Right atrium auricular region (tissue), 2 donors: ENCODE measurements around the gene WDR87. TPM values are rescaled to one million over a fixed set of nuclear protein-coding genes. Genes with fewer than 3 reads are reported as not detected.

Source experiments
- DNase-seq: peaks from one replicate; pipeline ENCODE4 v3.0.0-alpha.2; 2019; ENCODE audit warnings: low spot score
- H3K27ac ChIP-seq, 2 donors: fragments of 200-600 bp; sonication (generic); 1 replicate in 1 of 2; 2 replicates in 1 of 2; pipeline ENCODE4 v1.5.1; 2016 to 2019
- H3K27me3 ChIP-seq, 2 donors: fragments of 200-600 bp; sonication (generic); one replicate each; pipeline versions ENCODE4 v1.5.1 to v1.6.0; 2017 to 2019
- H3K36me3 ChIP-seq: fragments of 200-600 bp; sonication (generic); one replicate; pipeline ENCODE4 v1.5.1; 2016
- H3K4me1 ChIP-seq, 2 donors: fragments of 200-600 bp; sonication (generic); one replicate each; pipeline versions ENCODE4 v1.5.1 to v1.6.0; 2017 to 2019
- H3K4me3 ChIP-seq, 2 donors: fragments of 200-600 bp; sonication (generic); 1 replicate in 1 of 2; 2 replicates in 1 of 2; pipeline ENCODE4 v1.5.1; 2017 to 2019; ENCODE audit warnings: mild to moderate bottlenecking in 1 of 2, moderate library complexity in 1 of 2
- H3K9me3 ChIP-seq, 2 donors: fragments of 200-600 bp; sonication (generic); one replicate each; pipeline ENCODE4 v1.5.1; 2019
- total RNA-seq, 2 donors: library from RNA; depleted of rRNA; stranded (reverse); fragments of >200 nt; gene quantifications; one replicate each; pipeline ENCODE4 v1.1.0, GENCODE V29; 2016
- TF ChIP-seq, protein P1 (sequence below), 2 donors: fragments of 200-600 bp; sonication (generic); IDR thresholded peaks; one replicate each; pipeline ENCODE4 v1.5.1; 2019; ENCODE audit warnings: antibody characterized with exemption in 2 of 2

WDR87 gene
- total RNA-seq, 2 donors from 2014 or later = not detected

DNA sequence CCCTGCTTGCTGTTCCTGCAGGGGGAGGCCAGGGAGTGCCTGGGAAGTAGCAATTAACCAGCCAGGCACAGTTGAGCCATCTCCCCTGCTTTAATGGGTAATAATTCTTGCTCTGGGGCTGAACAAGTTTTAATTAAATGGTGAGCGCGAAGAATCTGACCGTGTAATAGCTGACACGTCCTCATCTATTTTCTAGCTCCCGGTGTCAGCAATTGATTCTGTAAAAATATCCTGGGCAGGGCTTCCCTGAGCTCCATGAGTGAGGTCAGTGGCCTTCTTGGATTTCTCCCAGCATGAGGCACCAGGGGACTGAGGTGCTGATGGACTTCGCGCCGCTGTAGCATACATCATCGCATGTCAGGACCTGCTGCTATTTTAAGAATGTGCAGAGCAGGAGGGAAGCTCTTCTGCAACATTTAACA, 27.6 kb upstream of the WDR87 start:
- Histone ChIP-seq H3K27me3 (no peaks in the 10 kb centered on the region), H3K36me3 (no peaks in the 10 kb centered on the region), H3K4me3 (no peak overlapping the region), H3K27ac (peak overlapping the region in 1 of 2 donors; percentile 41), H3K9me3 (peaks cover 0 to 14% of the 10 kb centered on the region in 2 donors), H3K4me1 (peaks cover 0 to 35% of the 10 kb centered on the region in 2 donors)
- TF ChIP-seq, protein P1, sequence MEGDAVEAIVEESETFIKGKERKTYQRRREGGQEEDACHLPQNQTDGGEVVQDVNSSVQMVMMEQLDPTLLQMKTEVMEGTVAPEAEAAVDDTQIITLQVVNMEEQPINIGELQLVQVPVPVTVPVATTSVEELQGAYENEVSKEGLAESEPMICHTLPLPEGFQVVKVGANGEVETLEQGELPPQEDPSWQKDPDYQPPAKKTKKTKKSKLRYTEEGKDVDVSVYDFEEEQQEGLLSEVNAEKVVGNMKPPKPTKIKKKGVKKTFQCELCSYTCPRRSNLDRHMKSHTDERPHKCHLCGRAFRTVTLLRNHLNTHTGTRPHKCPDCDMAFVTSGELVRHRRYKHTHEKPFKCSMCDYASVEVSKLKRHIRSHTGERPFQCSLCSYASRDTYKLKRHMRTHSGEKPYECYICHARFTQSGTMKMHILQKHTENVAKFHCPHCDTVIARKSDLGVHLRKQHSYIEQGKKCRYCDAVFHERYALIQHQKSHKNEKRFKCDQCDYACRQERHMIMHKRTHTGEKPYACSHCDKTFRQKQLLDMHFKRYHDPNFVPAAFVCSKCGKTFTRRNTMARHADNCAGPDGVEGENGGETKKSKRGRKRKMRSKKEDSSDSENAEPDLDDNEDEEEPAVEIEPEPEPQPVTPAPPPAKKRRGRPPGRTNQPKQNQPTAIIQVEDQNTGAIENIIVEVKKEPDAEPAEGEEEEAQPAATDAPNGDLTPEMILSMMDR (IDR thresholded peaks at IDR 0.05) = no peak
- DNase-seq = no peak

DNA sequence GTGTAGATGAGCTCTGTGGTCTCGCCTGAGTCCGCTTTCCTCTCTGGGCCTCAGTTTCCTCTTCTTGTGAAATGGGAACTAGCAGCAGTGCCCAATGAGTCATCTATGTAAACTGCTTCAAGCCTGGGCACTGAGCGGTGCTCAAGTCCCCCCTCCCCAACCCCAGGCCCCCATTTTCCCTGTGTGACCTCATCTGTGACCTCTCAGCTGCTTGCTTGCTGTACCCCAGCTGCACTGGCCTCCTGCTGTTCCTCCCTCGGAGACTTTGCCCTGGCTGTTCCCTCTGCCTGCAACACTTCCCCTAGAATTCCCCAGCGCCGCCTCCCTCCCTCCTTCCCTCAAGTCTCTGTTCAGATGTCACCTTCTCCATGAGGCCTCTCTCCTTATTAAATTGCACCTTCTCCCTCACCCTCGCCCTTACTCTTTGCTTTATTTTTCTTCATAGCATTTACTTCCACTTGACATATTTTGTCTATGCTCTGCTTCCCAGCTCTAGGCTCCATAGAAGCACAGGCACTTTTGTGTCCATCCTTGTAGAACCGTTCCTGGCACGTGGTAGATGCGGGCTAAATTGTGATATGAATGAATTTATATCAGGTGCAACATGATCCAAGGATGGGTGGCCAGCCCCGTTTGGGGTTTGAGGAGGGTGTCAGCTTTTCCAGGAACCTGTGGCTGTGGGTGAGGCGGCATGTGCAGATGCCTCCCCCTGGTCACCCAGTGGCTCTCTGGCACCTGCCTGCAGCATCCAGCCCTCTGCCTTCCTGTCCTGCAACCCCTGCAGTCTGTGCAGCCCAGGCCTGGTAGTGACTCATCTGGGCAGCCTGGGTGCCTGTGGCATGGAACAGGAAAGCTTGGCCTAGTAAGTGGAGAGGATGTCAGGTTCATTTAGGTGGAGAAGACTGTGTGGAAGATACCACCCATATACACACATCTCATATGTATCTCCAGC, 26.9 kb upstream of the WDR87 start:
- DNase-seq = no peak
- Histone ChIP-seq H3K27me3 (no peaks in the 10 kb centered on the region), H3K9me3 (peaks cover 0 to 14% of the 10 kb centered on the region in 2 donors), H3K4me3 (no peak overlapping the region), H3K4me1 (peaks cover 0 to 35% of the 10 kb centered on the region in 2 donors), H3K36me3 (no peaks in the 10 kb centered on the region), H3K27ac (peak overlapping the region in 1 of 2 donors; percentile 41)
- TF ChIP-seq, protein P1 (IDR thresholded peaks at IDR 0.05) = no peak

DNA sequence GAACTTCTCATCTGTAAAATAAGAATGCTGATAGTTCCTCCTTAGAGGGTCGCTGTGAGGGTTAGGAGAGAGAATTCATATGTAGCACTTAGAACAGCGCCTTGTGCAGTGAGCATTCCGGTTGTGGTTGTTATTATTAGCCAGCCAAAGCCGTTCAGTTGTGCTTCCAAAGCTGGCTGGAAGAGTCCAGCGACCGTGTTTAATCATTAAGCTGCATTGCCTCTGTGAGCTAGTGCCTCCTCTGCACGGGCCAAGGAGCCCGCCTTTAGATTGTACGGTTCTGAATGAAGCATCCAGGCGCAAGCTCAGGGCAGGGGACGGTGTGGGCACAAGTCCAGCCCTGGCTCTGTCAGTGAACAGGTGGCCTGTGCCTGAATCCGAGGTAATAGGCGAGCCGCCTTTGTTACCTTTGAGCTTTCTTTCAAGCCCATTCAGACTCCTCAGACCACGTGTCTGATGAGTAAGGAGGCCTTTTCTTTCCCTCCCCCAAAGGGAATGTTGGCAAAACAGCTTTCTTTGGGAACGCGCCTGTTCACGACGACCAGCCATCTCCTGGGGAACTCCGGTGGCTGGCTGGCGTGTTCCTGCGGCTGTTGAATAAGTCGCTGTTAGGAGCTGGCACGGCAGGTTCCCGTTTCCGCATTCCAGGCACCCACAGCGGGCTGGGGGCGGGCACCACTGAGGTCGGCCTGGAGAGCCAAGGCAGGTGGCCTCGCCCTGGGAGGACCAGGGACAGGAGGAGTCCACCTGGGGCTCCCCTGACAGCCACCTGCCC, 25.7 kb upstream of the WDR87 start:
- H3K27ac ChIP-seq = no peak overlapping the region
- TF ChIP-seq, protein P1 (IDR thresholded peaks at IDR 0.05) = no peak
- DNase-seq = peak; percentile 67

DNA sequence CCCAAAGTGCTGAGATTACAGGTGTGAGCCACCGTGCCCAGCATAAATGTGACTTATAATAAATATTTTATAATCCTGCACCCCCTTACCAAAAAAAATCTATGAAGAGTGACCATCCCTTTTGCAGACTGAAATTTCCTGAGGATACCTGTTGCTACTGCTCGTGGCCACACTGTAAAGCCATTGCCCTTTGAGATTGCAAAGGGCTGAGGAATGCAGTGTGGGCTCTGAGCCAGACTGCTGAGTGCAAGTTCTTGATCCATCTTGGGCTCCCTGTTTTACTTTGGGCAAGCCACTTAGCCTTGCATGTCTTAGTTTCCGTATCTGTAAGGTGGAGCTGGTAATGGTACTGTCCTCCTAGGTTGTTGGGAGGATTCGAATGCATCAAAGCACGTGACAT, 24.0 kb upstream of the WDR87 start:
- H3K9me3 ChIP-seq = peaks cover 0 to 6% of the 10 kb centered on the region in 2 donors
- DNase-seq = no peak
- H3K4me3 ChIP-seq = no peak overlapping the region
- no peaks in the 10 kb centered on the region for H3K27me3 ChIP-seq
- no peak overlapping the region for H3K27ac ChIP-seq
- peaks cover 0 to 35% of the 10 kb centered on the region in 2 donors for H3K4me1 ChIP-seq
- TF ChIP-seq, protein P1 (IDR thresholded peaks at IDR 0.05) = no peak
- no peaks in the 10 kb centered on the region for H3K36me3 ChIP-seq

More for the DNA sequence above, 25.7 kb upstream of the WDR87 start:
- H3K4me1 ChIP-seq = peaks cover 0 to 35% of the 10 kb centered on the region in 2 donors
- no peaks in the 10 kb centered on the region for H3K27me3 ChIP-seq
- H3K36me3 ChIP-seq = no peaks in the 10 kb centered on the region
- no peak overlapping the region for H3K4me3 ChIP-seq
- peaks cover 0 to 14% of the 10 kb centered on the region in 2 donors for H3K9me3 ChIP-seq

DNA sequence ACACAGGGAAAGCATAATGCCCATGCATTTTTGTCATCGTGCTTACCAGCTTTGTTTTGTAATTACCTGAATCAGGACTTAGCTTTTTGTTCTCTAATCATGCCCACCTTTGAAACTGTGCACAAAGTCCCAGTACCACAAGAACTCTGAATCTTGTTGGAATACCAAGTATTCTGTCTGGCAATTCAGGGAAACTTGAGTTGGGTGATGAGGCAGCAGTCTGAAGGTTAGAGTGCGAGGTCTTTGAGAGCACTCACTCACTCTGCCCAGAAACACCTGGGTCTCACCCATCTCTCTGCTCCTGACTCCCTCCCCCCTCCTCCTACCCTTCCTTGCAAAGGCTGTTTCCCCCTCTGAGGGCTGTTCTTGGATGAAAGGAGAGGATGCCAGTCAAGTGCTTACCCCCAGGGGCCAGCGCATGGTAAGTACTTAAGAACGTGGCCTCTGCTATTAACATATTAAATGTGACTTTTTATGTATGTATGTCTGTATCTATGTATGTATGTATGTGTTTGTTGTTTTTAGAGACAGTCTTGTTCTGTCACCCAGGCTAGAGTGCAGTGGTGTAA, 23.0 kb upstream of the WDR87 start:
- Histone ChIP-seq H3K27ac (no peak overlapping the region), H3K36me3 (no peaks in the 10 kb centered on the region), H3K9me3 (no peaks in the 10 kb centered on the region), H3K4me3 (no peak overlapping the region), H3K27me3 (no peaks in the 10 kb centered on the region), H3K4me1 (peaks cover 0 to 32% of the 10 kb centered on the region in 2 donors)
- TF ChIP-seq, protein P1 (IDR thresholded peaks at IDR 0.05) = no peak
- DNase-seq = no peak
